ENCODE data around the gene MRPL46. TPM values are rescaled to one million over a fixed set of nuclear protein-coding genes. Genes with fewer than 3 reads are reported as not detected.

The MRPL46 gene
- total and polyA plus RNA-seq, 7 experiments from 2014 or later, result 9.2 to 74.3 (median 29.5) TPM

DNA sequence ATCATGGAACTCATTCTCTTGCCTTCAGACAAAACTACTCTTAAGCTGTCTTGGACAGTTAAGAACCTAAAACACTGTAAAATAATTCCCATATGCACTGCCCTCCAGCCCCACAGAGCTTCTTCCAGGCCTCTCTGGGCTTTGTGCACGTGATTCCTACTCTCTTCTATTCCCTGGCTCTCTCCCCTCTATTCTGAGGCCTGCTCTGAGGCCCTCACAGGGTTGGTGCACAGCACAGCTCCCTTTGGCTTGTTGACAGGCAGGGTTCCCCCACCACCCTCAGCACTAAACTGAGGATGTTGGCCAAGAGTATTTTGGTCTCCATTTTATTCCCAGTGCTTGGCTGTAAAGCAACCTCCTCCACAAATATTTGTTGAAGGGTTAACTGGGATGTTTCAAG is 13.5 kb downstream of the MRPL46 start:
- H3K4me1 Mint-ChIP-seq, result peaks cover 2 to 14% (median 8%) of the 10 kb centered on the region in 7 donors
- no peak overlapping the region for H3K27ac Mint-ChIP-seq
- Histone ChIP-seq H3K9me3 (ENCODE audit: control insufficient read depth in 2 of 3, low read length in 3 of 3) (no peaks in the 10 kb centered on the region), H3K4me3 (ENCODE audit: low read length) (no peak overlapping the region), H3K36me3 (ENCODE audit: control insufficient read depth in 2 of 3, insufficient read depth in 3 of 3, low read length in 3 of 3) (peaks cover 0 to 21% (median 4%) of the 10 kb centered on the region in 3 experiments), H3K4me1 (ENCODE audit: control insufficient read depth in 2 of 2, insufficient read depth in 2 of 2, low read length in 2 of 2) (no peaks in the 10 kb centered on the region), H3K27me3 (ENCODE audit: control insufficient read depth in 2 of 2, insufficient read depth in 2 of 2, low read length in 2 of 2) (no peaks in the 10 kb centered on the region), H3K27ac (ENCODE audit: low read depth, low read length) (no peak overlapping the region)
- POLR2A ChIA-PET, result interaction anchor here (2.4 kb wide), 1 partner anchor 14 kb away, joined by 10 read pairs; the partner anchor contains the start of genes MRPL46 and MRPS11
- DNase-seq (no peak), ATAC-seq (no peak)
- peaks cover 0 to 1% (median 0%) of the 10 kb centered on the region in 11 donors for H3K9me3 Mint-ChIP-seq
- H3K4me3 Mint-ChIP-seq, result no peak overlapping the region
- no peaks in the 10 kb centered on the region for H3K36me3 Mint-ChIP-seq
- no peaks in the 10 kb centered on the region for H3K27me3 Mint-ChIP-seq
- intact Hi-C loops (cut with micrococcal nuclease), result loop anchor here in 1 of 2 donors (10.0 kb wide), 1 partner anchor 209 kb away; no protein-coding TSS in a partner anchor
- CTCF ChIA-PET, result interaction anchor here (1.5 kb wide), 1 partner anchor 10 kb away, joined by 3 read pairs; no protein-coding TSS in a partner anchor

DNA sequence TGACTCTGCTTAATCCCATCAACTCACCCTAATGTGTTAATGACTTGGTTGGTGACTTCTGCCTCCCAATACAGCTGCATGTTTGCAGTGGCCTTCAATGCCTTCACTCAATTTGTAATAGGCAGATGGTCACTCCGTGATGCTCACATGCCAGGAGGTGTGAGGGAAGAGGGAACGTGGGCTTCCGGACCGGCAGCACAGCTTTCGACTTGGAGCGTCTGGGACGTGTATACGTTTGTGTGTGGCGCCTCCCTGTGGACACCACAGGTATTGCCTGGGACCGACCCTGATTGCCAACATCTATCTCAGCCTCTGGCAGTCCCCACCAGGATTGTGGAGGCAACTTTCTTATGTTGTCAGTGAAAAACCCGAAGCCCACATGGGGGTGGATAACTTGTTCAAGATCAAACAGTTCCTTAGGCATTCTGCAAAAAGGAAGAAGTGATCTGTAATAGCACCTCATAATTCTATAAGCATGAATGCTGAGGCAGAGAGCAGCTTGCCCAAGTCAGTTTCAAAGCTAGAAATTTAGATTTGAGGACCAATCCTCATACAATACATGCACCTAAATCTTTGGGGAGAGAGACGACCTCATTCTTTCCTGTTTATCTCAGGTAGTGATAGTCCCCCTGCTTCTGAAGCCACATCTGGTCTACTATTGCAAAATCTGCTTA is 16.9 kb downstream of the MRPL46 start:
- H3K27ac ChIP-seq (ENCODE audit: low read depth, low read length), result no peak overlapping the region
- no peak overlapping the region for H3K4me3 ChIP-seq (ENCODE audit: low read length)
- no peaks in the 10 kb centered on the region for H3K9me3 ChIP-seq (ENCODE audit: control insufficient read depth in 2 of 3, low read length in 3 of 3)
- ATAC-seq (peak; percentile 67), DNase-seq (peak; percentile 21 to 72 (median 44))
- H3K9me3 Mint-ChIP-seq, result peaks cover 0 to 2% (median 0%) of the 10 kb centered on the region in 11 donors
- H3K27ac Mint-ChIP-seq, result no peak overlapping the region
- POLR2A ChIA-PET, result no interaction called here
- peaks cover 0 to 14% (median 8%) of the 10 kb centered on the region in 5 donors for H3K27me3 Mint-ChIP-seq
- H3K36me3 ChIP-seq (ENCODE audit: control insufficient read depth in 2 of 3, insufficient read depth in 3 of 3, low read length in 3 of 3), result no peaks in the 10 kb centered on the region
- H3K4me1 ChIP-seq (ENCODE audit: control insufficient read depth in 2 of 2, insufficient read depth in 2 of 2, low read length in 2 of 2), result no peaks in the 10 kb centered on the region
- H3K4me1 Mint-ChIP-seq, result peaks cover 2 to 13% (median 8%) of the 10 kb centered on the region in 7 donors
- no peaks in the 10 kb centered on the region for H3K27me3 ChIP-seq (ENCODE audit: control insufficient read depth in 2 of 2, insufficient read depth in 2 of 2, low read length in 2 of 2)
- peak overlapping the region in 3 of 10 donors; percentile 7 to 30 (median 22) for H3K4me3 Mint-ChIP-seq
- CTCF ChIA-PET, result interaction anchor here (0.7 to 1.2 kb wide), 2 partner anchors 12 to 890 kb away, joined by 3 read pairs; no protein-coding TSS in a partner anchor
- H3K36me3 Mint-ChIP-seq, result no peaks in the 10 kb centered on the region
- intact Hi-C loops (cut with micrococcal nuclease), result loop anchor here in 1 of 2 donors (10.0 kb wide), 1 partner anchor 205 kb away; no protein-coding TSS in a partner anchor

DNA sequence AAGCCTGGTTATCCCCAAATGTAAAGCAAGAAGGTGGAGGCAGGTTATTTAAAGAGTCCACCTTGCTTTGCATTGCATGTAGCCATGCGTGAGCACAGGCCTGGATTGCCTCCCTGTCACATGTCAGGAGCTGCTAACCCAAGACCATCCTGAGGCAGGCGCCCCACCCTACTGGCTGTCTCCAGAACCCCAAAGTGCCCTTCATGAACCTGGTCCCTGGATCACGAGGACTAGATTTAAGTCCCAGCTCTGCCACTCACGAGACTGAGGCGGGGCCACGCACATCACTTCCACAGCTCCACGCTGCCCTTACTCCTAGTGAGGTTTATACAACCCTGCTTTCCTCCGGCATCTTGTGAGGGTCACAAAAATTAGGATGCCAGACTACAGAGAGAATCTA is 17.6 kb downstream of the MRPL46 start:
- Histone ChIP-seq H3K4me1 (ENCODE audit: control insufficient read depth in 2 of 2, insufficient read depth in 2 of 2, low read length in 2 of 2) (no peaks in the 10 kb centered on the region), H3K36me3 (ENCODE audit: control insufficient read depth in 2 of 3, insufficient read depth in 3 of 3, low read length in 3 of 3) (no peaks in the 10 kb centered on the region), H3K27me3 (ENCODE audit: control insufficient read depth in 2 of 2, insufficient read depth in 2 of 2, low read length in 2 of 2) (no peaks in the 10 kb centered on the region), H3K4me3 (ENCODE audit: low read length) (no peak overlapping the region), H3K9me3 (ENCODE audit: control insufficient read depth in 2 of 3, low read length in 3 of 3) (no peaks in the 10 kb centered on the region), H3K27ac (ENCODE audit: low read depth, low read length) (no peak overlapping the region)
- ChIA-PET POLR2A (no interaction called here), CTCF (interaction anchor here (0.7 to 1.2 kb wide), 2 partner anchors 12 to 890 kb away, joined by 3 read pairs; no protein-coding TSS in a partner anchor)
- intact Hi-C loops (cut with micrococcal nuclease), result no loop called here
- Mint-ChIP-seq H3K27ac (no peak overlapping the region), H3K9me3 (peaks cover 0 to 3% (median 1%) of the 10 kb centered on the region in 11 donors), H3K27me3 (peaks cover 1 to 16% (median 10%) of the 10 kb centered on the region in 5 donors), H3K4me1 (peaks cover 2 to 12% (median 6%) of the 10 kb centered on the region in 7 donors), H3K36me3 (peaks cover 0 to 2% (median 0%) of the 10 kb centered on the region in 5 donors), H3K4me3 (no peak overlapping the region)
- ATAC-seq (no peak), DNase-seq (no peak)

DNA sequence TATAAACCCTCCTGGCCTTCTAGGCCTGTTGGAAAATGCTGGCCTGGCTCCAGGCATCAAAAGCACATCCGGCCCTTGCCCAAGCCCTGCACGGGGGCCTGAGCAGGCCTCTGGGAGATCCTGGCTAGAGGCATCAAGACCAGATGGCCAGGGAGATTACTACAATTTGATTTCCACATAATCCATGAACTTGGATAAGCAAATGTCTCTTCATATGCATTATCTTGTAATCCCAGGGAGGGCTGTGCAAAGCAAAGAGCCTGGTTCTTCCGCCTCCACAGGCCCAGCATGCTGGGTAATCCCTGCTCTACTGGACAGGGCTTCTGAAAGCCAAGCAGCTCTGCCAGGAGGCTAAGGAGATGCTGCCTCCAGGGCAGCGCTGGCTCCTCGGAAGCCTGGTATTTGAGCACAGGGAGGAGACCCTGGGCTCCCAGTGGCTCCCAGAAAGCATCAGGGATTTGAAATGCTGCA is 18.2 kb downstream of the MRPL46 start:
- Mint-ChIP-seq H3K4me3 (no peak overlapping the region), H3K27ac (no peak overlapping the region), H3K4me1 (peaks cover 0 to 7% (median 5%) of the 10 kb centered on the region in 7 donors), H3K9me3 (peaks cover 0 to 8% (median 2%) of the 10 kb centered on the region in 11 donors), H3K36me3 (peaks cover 0 to 7% (median 0%) of the 10 kb centered on the region in 5 donors), H3K27me3 (peaks cover 7 to 22% (median 13%) of the 10 kb centered on the region in 5 donors)
- H3K4me1 ChIP-seq (ENCODE audit: control insufficient read depth in 2 of 2, insufficient read depth in 2 of 2, low read length in 2 of 2), result no peaks in the 10 kb centered on the region
- intact Hi-C loops (cut with micrococcal nuclease), result no loop called here
- DNase-seq (no peak), ATAC-seq (no peak)
- H3K27ac ChIP-seq (ENCODE audit: low read depth, low read length), result no peak overlapping the region
- POLR2A ChIA-PET, result no interaction called here
- CTCF ChIA-PET, result no interaction called here
- H3K36me3 ChIP-seq (ENCODE audit: control insufficient read depth in 2 of 3, insufficient read depth in 3 of 3, low read length in 3 of 3), result no peaks in the 10 kb centered on the region
- H3K9me3 ChIP-seq (ENCODE audit: control insufficient read depth in 2 of 3, low read length in 3 of 3), result no peaks in the 10 kb centered on the region
- no peak overlapping the region for H3K4me3 ChIP-seq (ENCODE audit: low read length)
- no peaks in the 10 kb centered on the region for H3K27me3 ChIP-seq (ENCODE audit: control insufficient read depth in 2 of 2, insufficient read depth in 2 of 2, low read length in 2 of 2)

DNA sequence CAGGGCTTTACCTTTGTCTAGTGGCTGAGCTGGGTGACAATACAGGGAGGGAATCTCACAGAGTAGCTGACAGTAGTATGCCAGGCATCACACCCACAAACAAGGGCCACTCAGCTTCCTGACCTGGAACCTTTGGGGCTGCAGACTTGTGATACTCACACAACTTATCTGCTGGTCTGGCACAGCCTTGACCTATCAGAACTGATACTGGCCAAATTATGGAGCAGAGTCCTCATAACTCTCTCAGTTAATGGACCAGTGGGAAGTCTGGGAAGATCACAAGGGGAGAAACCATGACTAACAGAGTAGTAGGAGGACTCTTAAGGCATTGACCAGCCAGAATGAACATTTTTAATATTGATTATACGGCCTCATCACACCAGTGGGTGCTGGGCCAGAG is 19.4 kb downstream of the MRPL46 start:
- no peak overlapping the region for H3K27ac Mint-ChIP-seq
- no peaks in the 10 kb centered on the region for H3K9me3 ChIP-seq (ENCODE audit: control insufficient read depth in 2 of 3, low read length in 3 of 3)
- intact Hi-C loops (cut with micrococcal nuclease), result no loop called here
- peaks cover 0 to 7% (median 5%) of the 10 kb centered on the region in 7 donors for H3K4me1 Mint-ChIP-seq
- POLR2A ChIA-PET, result no interaction called here
- peaks cover 3 to 20% (median 11%) of the 10 kb centered on the region in 11 donors for H3K9me3 Mint-ChIP-seq
- CTCF ChIA-PET, result no interaction called here
- no peaks in the 10 kb centered on the region for H3K36me3 ChIP-seq (ENCODE audit: control insufficient read depth in 2 of 3, insufficient read depth in 3 of 3, low read length in 3 of 3)
- DNase-seq (no peak), ATAC-seq (no peak)
- no peaks in the 10 kb centered on the region for H3K27me3 ChIP-seq (ENCODE audit: control insufficient read depth in 2 of 2, insufficient read depth in 2 of 2, low read length in 2 of 2)
- H3K4me3 Mint-ChIP-seq, result no peak overlapping the region
- no peak overlapping the region for H3K4me3 ChIP-seq (ENCODE audit: low read length)
- H3K4me1 ChIP-seq (ENCODE audit: control insufficient read depth in 2 of 2, insufficient read depth in 2 of 2, low read length in 2 of 2), result no peaks in the 10 kb centered on the region
- H3K36me3 Mint-ChIP-seq, result peaks cover 0 to 20% (median 8%) of the 10 kb centered on the region in 5 donors
- H3K27me3 Mint-ChIP-seq, result peaks cover 17 to 33% (median 21%) of the 10 kb centered on the region in 5 donors
- H3K27ac ChIP-seq (ENCODE audit: low read depth, low read length), result no peak overlapping the region

DNA sequence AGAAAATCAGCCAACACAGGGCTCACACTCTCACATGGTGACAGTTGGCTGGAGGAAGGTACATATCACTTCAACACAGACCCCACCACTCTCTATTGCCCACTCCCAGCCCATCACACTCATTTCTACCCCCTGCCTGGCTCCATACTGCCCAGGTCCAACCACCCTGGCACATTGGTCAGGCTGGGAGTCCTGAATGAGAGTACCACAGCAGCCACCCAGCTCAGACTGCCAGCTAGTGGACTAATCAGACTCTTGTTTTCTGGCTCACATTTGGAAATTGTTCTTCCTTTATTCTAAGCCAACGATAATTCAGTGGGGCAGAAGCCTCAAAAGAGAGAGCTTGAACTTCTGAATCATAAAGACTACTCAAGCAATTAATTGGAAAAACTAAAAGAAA is 20.0 kb downstream of the MRPL46 start:
- H3K36me3 Mint-ChIP-seq, result peaks cover 0 to 21% (median 8%) of the 10 kb centered on the region in 5 donors
- H3K27me3 ChIP-seq (ENCODE audit: control insufficient read depth in 2 of 2, insufficient read depth in 2 of 2, low read length in 2 of 2), result no peaks in the 10 kb centered on the region
- peaks cover 0 to 7% (median 5%) of the 10 kb centered on the region in 7 donors for H3K4me1 Mint-ChIP-seq
- no peak overlapping the region for H3K27ac Mint-ChIP-seq
- intact Hi-C loops (cut with micrococcal nuclease), result no loop called here
- POLR2A ChIA-PET, result no interaction called here
- H3K4me3 Mint-ChIP-seq, result no peak overlapping the region
- H3K27ac ChIP-seq (ENCODE audit: low read depth, low read length), result no peak overlapping the region
- H3K4me3 ChIP-seq (ENCODE audit: low read length), result no peak overlapping the region
- CTCF ChIA-PET, result no interaction called here
- no peaks in the 10 kb centered on the region for H3K4me1 ChIP-seq (ENCODE audit: control insufficient read depth in 2 of 2, insufficient read depth in 2 of 2, low read length in 2 of 2)
- no peak for DNase-seq
- peaks cover 18 to 36% (median 23%) of the 10 kb centered on the region in 5 donors for H3K27me3 Mint-ChIP-seq
- peaks cover 3 to 22% (median 11%) of the 10 kb centered on the region in 11 donors for H3K9me3 Mint-ChIP-seq
- no peaks in the 10 kb centered on the region for H3K9me3 ChIP-seq (ENCODE audit: control insufficient read depth in 2 of 3, low read length in 3 of 3)
- ATAC-seq, result no peak
- H3K36me3 ChIP-seq (ENCODE audit: control insufficient read depth in 2 of 3, insufficient read depth in 3 of 3, low read length in 3 of 3), result no peaks in the 10 kb centered on the region
